Measurements from ENCODE around the gene CHRDL2.

- TF ChIP-seq CTCF (IDR thresholded peaks at IDR 0.05): no peak
- no peak for TF ChIP-seq POLR2AphosphoS5 (IDR thresholded peaks at IDR 0.05)
- no peak for TF ChIP-seq EP300 (IDR thresholded peaks at IDR 0.05)
These were observed 68.6 kb downstream of the CHRDL2 start for GRCh38 chr11:74662487-74663103.
